ENCODE results near the gene ATF3. TPM values are rescaled to one million over a fixed set of nuclear protein-coding genes. Genes with fewer than 3 reads are reported as not detected.

ATF3 gene
- total RNA-seq, 1 donor from 2014 or later = 3.1 TPM

DNA sequence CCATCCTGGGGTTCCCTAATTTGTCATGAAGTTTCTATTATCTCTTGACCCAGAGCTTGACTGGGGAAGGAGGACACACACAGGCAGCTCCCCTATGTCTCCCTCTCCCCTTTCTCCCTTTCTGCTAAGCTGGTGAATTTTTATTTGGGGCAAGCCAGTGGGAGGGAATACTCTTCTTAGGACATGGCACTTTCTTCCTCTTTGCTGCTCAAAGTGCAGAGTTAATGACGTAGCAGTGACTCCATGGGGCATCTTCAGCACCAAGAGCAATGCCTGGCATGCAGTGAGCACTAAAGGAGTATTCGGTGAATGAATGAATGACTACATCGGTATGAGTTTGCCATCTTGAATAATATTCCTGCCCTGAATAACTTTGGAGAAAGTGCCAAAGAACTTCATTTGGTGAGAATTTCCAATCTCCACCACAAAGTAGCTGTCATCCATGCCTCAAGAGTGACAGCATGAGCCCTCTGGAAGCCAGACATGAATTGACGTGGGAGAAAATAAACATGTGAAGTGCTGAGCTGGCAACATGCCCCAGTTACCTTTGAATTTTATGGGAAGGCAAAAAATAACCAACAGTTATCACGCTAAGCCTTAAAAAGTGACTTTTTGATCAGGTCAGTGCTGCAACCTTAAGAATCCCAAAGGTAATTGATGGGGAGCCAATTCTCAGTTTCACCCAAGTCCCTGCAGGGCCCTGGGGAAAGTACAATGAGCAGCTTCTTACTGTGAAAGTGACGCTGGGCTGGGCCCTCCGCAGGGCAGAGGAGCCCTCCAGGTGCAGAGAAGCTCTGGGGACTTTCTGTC is 22.1 kb upstream of the ATF3 start:
- no peak for DNase-seq

DNA sequence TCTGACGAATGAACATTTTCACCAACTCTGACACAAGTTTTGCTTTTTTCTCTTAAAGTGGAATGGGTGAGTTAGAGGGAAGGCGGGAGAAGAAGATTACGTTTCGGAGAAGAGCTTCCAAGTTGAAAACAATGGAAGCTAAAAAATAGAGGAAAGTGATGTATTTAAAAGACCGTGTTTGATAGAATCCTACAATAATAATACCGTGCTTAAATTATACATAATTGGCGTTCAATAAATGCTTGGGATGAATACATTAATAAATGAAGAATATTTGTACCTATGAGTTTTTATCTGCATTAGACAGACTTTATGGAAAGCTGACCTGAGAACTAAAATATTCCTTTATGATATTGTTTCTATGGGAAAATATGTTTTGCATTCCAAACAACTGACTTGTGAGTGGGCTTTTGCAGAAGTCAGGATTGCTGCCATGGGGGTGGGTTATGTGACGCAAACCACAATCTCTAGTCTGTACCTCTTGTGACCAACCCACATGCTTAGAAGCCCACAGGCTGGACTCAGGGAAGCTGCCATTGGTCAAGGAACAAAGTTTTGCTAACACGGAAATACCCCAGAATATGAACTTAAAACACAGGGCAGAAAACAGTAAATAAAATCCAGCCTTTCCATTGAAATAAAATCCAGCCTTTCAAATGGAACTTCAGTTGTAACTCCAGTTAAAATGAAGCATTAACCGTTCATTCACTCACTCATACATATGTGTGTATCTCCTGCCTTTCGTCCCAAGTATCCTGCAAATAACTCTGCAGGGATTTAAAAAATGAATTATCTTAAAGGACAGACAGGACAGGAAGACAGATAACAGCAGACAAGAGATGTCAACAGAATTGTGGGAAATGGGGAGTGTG is 21.3 kb upstream of the ATF3 start:
- DNase-seq = no peak

DNA sequence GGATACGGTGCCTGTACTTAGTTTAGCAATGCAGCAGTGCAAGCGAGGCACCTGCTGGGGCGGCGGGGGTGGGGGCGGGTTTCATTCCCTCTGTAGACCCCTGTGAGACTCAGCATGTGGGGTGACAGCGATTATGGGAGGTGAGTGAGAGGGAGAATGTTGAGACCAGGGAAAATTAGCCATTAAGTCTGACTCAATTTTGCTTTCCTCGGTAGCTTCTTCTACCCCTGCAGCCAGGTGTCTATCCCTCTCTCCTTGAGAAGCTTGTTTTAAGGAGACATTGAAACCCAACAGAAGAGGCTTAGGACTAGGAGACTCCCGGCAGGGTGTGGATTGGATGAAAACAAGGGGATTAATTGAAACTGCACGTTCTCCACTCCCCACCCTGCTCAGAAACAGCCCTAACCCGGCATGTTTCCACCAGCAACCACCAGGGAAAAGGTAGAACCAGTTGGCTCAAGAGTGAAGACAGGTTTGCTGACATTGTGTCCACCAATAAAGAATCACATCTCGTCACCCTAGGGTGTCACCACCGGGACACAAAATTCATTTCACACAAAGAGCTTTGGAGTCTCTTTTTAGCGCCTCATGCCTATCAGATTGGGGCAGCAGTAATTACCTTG is 20.6 kb upstream of the ATF3 start:
- DNase-seq = no peak

DNA sequence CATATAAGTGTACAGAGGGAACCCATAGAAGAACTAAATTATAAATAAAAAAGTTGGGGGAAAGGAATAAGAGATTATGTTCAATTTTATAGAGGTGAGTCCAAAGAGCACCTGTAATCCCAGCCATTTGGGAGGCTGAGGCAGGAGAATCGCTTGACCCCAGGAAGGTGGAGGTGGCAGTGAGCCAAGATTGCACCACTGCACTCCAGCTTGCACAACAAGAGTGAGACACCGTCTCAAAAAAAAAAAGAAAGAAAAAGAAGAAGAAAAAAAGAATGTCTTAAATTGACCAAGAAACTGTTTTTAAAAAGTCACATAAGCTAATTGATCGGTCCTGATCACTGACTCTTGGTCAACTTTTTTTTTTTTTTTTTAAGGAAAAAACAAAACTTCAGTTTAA is 19.1 kb upstream of the ATF3 start:
- no peak for DNase-seq

DNA sequence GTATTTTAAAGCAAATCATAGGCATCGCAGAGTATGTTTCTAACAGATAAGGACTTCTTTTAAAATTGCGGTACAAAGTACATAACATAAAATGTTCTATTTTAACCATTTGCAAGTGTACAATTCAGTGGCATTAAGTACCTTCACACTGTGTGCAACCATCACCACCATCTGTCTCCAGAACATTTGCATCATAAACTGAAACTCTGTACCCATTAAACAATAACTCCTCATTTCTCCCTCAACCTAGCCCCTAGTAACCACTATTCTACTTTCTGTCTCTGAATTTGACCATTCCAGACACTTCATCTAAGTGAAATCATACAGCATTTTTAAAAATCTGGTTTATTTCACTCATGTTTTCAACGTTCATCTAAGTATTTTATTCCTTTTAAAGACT is 16.6 kb upstream of the ATF3 start:
- DNase-seq = no peak

DNA sequence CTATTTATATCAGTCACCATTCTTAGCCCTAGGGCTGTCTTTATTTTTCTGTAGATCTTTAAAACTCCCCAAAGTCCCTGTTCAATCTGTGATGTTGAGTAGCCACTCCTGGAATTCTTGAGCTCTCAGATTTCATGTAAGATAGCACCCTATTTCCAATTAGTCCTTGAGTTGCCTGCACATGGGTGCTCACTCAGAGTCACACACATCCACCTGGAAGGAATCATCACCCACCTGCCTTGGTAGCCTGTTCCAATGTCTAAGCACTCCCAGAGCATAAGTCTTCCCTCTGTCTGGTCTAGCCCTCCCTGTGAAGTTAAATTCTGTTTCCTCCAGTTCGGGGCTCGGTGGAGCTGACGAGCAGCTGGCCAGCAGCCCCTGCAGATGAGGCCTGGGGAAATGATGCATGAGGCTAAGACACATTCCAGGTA is 14.7 kb upstream of the ATF3 start:
- DNase-seq = no peak

DNA sequence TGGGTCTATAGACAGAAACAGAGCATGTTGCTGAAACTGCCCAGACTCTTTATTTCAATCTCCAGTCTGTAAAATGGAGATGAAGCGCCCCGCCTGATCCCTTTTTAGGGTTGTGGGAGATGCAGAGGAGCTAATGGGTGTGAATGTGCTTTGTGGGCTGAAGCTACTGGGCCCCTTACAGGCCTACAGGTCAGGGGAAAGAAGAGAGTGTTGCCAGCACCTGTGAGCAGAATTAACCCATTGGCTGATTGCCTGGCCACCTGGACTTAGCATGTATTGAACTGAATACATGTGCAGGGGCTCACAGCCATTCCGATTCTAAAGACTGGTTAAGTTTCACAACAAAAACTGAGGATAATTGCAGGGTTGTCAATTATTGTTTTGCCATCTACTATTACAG is 13.9 kb upstream of the ATF3 start:
- DNase-seq = no peak

GRCh38 chr1:212595229-212595628 is 13.3 kb upstream of the ATF3 start:
- DNase-seq = no peak

- DNase-seq = no peak
These were observed 12.5 kb upstream of the ATF3 start for GRCh38 chr1:212595787-212596714.

DNA sequence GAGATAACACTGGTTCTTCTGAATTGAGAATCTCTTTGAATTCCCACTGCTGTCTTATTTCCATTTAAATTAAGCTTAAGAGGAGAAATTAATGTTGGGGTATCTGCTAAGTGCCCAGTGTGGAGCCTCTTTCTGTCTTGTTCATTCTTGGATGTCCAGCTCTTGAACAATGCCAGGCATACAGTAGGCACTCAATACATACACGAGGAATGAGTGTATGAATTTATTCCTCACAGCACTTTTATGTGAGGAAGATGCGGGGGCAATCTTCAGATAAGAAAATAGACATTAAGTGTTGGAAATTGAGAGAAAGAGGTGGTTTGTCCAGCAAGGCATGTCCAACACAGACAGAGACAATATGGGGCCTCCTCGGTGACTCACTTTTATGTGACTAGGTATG is 11.8 kb upstream of the ATF3 start:
- no peak for DNase-seq

DNA sequence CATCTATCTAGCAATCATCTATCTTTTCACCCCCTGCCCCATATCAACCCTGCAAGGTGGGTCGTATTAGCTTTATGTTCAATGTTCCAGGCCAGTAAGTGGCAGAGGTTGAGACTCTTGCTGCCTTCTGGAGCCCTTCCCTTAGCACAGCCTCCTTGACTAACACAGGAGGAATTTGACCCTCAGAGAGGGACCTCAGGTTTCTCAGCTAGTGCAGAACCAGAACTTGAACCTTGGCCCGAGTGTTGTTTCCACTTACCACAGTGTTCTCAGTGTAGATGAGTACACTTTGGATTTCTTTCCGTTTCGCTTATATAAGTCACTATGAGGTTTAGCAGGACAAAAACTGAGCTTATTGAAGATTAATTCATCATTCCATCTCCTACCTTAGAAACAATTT is 11.1 kb upstream of the ATF3 start:
- DNase-seq = no peak

DNA sequence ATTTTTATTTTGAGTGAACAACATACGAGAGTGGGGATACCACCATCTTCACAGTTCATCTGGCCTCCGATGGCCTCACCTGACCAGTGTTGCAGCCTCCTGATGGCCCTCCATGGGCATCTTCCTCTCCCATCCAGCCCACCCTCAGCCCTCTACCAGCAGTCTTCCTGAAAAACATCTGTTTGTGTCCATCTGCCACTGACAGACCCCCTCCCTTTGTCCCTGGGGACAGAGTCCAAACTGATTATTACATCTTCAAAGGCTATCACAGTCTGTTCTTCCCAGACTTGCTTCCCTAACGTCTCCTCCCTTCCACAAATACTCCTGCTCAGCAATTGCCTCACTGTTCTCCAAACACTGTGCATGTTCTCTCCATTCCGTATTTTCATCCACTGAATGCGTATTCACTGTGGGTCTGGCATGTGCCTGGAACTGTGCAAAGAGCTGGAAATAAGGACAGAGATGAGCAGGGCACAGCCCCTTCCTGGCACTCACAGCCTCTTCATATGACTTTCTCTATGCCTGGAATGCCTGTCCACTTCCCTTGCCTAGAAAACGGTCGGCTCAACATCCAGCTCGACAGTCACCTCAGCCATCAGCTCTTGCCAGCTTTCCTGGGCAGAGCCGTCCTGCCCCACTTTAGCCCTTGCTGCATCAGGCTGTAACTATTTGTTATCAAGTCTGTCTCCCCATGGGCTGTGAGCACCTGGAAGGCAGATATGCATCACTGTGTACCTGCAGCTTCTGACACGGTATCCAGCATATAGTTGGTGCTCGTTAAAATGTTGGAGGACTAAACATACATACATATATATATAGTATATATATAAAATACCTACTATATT is 8.3 kb upstream of the ATF3 start:
- DNase-seq = no peak

DNA sequence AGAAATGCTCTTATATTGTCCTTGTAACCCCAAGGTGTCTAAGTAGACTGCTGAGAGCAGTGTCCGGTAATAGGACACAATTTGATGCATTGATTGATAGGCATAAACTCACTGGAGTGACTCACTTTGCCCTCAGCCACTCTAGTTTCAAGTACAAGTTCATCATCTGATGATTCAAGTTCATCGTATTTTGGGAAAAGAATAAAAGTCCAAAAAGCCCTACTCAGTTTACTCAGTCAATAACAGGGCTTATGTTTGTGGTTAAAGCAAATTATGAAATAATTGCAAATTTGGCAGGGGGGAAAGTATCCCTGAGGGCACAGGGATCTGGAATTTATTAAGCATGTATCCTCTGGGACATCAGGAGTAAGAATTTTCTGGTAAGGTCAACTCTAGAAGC is 7.6 kb upstream of the ATF3 start:
- DNase-seq = no peak

DNA sequence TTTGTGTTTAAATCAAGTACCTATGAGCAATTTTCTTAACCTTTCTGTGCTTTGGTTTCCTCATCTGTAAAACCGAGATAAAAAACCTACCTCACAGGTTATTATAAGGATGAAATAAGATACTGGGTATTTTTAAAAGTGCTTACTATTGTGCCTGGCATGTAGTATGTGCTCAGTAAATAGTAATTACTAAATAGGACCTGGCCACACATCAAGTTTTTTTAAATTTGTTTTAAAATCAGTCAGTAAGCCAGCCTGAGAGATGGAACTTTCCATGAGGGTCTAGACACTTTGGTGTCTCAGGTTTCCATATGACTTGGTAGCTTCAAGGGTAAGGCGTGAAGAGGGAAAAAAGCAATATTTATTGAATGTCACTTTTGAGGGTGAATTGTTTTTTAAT is 7.0 kb upstream of the ATF3 start:
- no peak for DNase-seq

GRCh38 chr1:212605441-212606394 is 2.8 kb upstream of the ATF3 start:
- DNase-seq = no peak

GRCh38 chr1:212606395-212607205 is 2.0 kb upstream of the ATF3 start:
- no peak for DNase-seq

- no peak for DNase-seq
These were observed 1.2 kb upstream of the ATF3 start for GRCh38 chr1:212607206-212607912.

- no peak for DNase-seq
These were observed 609 bp upstream of the ATF3 start for GRCh38 chr1:212607913-212608391.

Data from occipital lobe (tissue), 2 donors.